ENCODE data around the gene EFNA1.

DNA sequence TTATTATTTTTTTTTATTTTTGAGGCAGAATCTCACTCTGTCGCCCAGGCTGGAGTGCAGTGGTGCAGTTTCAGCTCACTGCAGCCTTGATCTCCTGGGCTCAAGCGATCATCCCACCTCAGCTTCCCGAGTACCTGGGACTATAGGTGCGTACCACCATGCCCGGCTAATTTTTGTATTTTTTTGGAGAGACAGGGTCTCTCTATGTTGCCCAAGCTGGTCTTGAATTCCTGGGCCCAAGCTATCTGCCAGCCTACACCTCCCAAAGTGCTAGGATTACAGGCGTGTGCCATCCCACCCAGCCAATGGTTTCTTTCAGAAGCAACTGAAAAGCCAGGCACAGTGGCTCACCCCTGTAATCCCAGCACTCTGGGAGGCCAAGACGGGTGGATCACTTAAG lies 43.1 kb downstream of the EFNA1 start:
- no peak for TF ChIP-seq EZH2phosphoT487 (IDR thresholded peaks at IDR 0.05; ENCODE audit: borderline replicate concordance, low read length)
- TF ChIP-seq, protein P1, sequence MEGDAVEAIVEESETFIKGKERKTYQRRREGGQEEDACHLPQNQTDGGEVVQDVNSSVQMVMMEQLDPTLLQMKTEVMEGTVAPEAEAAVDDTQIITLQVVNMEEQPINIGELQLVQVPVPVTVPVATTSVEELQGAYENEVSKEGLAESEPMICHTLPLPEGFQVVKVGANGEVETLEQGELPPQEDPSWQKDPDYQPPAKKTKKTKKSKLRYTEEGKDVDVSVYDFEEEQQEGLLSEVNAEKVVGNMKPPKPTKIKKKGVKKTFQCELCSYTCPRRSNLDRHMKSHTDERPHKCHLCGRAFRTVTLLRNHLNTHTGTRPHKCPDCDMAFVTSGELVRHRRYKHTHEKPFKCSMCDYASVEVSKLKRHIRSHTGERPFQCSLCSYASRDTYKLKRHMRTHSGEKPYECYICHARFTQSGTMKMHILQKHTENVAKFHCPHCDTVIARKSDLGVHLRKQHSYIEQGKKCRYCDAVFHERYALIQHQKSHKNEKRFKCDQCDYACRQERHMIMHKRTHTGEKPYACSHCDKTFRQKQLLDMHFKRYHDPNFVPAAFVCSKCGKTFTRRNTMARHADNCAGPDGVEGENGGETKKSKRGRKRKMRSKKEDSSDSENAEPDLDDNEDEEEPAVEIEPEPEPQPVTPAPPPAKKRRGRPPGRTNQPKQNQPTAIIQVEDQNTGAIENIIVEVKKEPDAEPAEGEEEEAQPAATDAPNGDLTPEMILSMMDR (IDR thresholded peaks at IDR 0.05; ENCODE audit: low read depth, low read length, poor library complexity, severe bottlenecking) = no peak
